Measurements from ENCODE around the gene TBC1D17. TPM values are rescaled to one million over a fixed set of nuclear protein-coding genes. Genes with fewer than 3 reads are reported as not detected.
A peak's percentile ranks its signal among the peaks of the same experiment; 100 is the strongest.

TBC1D17 gene
- total and polyA plus RNA-seq, 4 donors = 11.3 to 27.9 (median 17.2) TPM

- no peak overlapping the region for H3K9ac ChIP-seq (ENCODE audit: low read depth in 1 of 2, low read length in 2 of 2)
- no peaks in the 10 kb centered on the region for H3K9me3 ChIP-seq (ENCODE audit: control insufficient read depth in 4 of 4, low read length in 3 of 4)
- H3K27ac ChIP-seq (ENCODE audit: low read depth in 1 of 2, low read length in 2 of 2) = peak overlapping the region; percentile 92 to 96
- H3K36me3 ChIP-seq (ENCODE audit: control insufficient read depth in 4 of 4, insufficient read depth in 3 of 4, low read depth in 1 of 4, low read length in 3 of 4) = peaks cover 27 to 37% (median 36%) of the 10 kb centered on the region in 4 donors
- peak overlapping the region in 1 of 3 donors; percentile 58 for H3K4me3 ChIP-seq (ENCODE audit: low read depth in 1 of 3, low read length in 3 of 3)
- WGBS = 91% methylated on average over 9 of the region's 9 CpGs
- no peaks in the 10 kb centered on the region for H3K27me3 ChIP-seq (ENCODE audit: control insufficient read depth in 4 of 4, insufficient read depth in 4 of 4, low read length in 3 of 4)
- peaks cover 2 to 37% (median 23%) of the 10 kb centered on the region in 4 donors for H3K4me1 ChIP-seq (ENCODE audit: control insufficient read depth in 4 of 4, insufficient read depth in 4 of 4, low read length in 3 of 4)
- no peak for DNase-seq (ENCODE audit: low spot score)
- TF ChIP-seq YY1 (IDR thresholded peaks at IDR 0.05) (no peak), ZBTB33 (IDR thresholded peaks at IDR 0.05) (no peak), TAF1 (conservative IDR thresholded peaks at IDR 0.05) (no peak), MAX (IDR thresholded peaks at IDR 0.05) (no peak), SP1 (IDR thresholded peaks at IDR 0.05) (no peak), REST (IDR thresholded peaks at IDR 0.05) (no peak), RXRA (IDR thresholded peaks at IDR 0.05) (no peak)
Measured at GRCh38 chr19:49878744-49879070, 1.2 kb downstream of the TBC1D17 start.

GRCh38 chr19:49879243-49879963 lies 1.9 kb downstream of the TBC1D17 start:
- no peak overlapping the region for H3K4me3 ChIP-seq (ENCODE audit: low read depth in 1 of 3, low read length in 3 of 3)
- no peak for DNase-seq (ENCODE audit: low spot score)
- 95% methylated on average over 12 of the region's 12 CpGs for WGBS
- TF ChIP-seq GABPA (IDR thresholded peaks at IDR 0.05 in 1 of 2, conservative IDR thresholded peaks at IDR 0.05 in 1 of 2) = peak in 1 of 2 donors; percentile 58
- no peak for TF ChIP-seq ATF3 (IDR thresholded peaks at IDR 0.05)
- no peak overlapping the region for H3K9ac ChIP-seq (ENCODE audit: low read depth in 1 of 2, low read length in 2 of 2)
- H3K27ac ChIP-seq (ENCODE audit: low read depth in 1 of 2, low read length in 2 of 2) = no peak overlapping the region
- peaks cover 2 to 37% (median 23%) of the 10 kb centered on the region in 4 donors for H3K4me1 ChIP-seq (ENCODE audit: control insufficient read depth in 4 of 4, insufficient read depth in 4 of 4, low read length in 3 of 4)
- H3K9me3 ChIP-seq (ENCODE audit: control insufficient read depth in 4 of 4, low read length in 3 of 4) = no peaks in the 10 kb centered on the region
- H3K36me3 ChIP-seq (ENCODE audit: control insufficient read depth in 4 of 4, insufficient read depth in 3 of 4, low read depth in 1 of 4, low read length in 3 of 4) = peaks cover 34 to 44% (median 42%) of the 10 kb centered on the region in 4 donors
- no peaks in the 10 kb centered on the region for H3K27me3 ChIP-seq (ENCODE audit: control insufficient read depth in 4 of 4, insufficient read depth in 4 of 4, low read length in 3 of 4)
